Myocyte (in vitro differentiated cells): Measurements from ENCODE around the gene NOL4. TPM values are rescaled to one million over a fixed set of nuclear protein-coding genes. Genes with fewer than 3 reads are reported as not detected.
"Not testable (repeated sequence)": the region's sequence is repeated elsewhere in the genome, so short reads cannot be mapped to it uniquely, and the experiment has no call there.

Experiments
- DNase-seq: peaks from one replicate; pipeline ENCODE4 v3.0.0-alpha.2; 2012; ENCODE audit warnings: low read depth
- polyA plus RNA-seq: library from polyadenylated mRNA; unstranded; fragments of >200 nt; gene quantifications from one replicate; pipeline ENCODE4 v1.2.1, GENCODE V29; 2012; ENCODE audit warnings: missing spikeins
- total RNA-seq: library from RNA; depleted of rRNA; stranded (reverse); fragments of >200 nt; gene quantifications from 2 replicates; pipeline ENCODE4 v1.2.3, GENCODE V29; 2014

The NOL4 gene
- not detected in 2 replicates for total RNA-seq
- not detected for polyA plus RNA-seq

GRCh38 chr18:34224423-34225217, at the start of gene NOL4:
TSS of gene NOL4 (minus strand) at chr18:34224913. CDS start at chr18:34223253, 1,660 bp downstream.
- no peak for DNase-seq

- DNase-seq: not testable (repeated sequence)
Measured at GRCh38 chr18:34266029-34266428, 41.3 kb upstream of the NOL4 start.

GRCh38 chr18:34261865-34262780, 37.4 kb upstream of the NOL4 start:
- no peak for DNase-seq

- no peak for DNase-seq
Measured at GRCh38 chr18:34258176-34258575, 33.5 kb upstream of the NOL4 start.

- no peak for DNase-seq
Measured at GRCh38 chr18:34251919-34252318, 27.2 kb upstream of the NOL4 start.

GRCh38 chr18:34248727-34249126, 24.0 kb upstream of the NOL4 start:
- DNase-seq: no peak

GRCh38 chr18:34242739-34243138, 18.0 kb upstream of the NOL4 start:
- DNase-seq: no peak

GRCh38 chr18:34233781-34234388, 9.2 kb upstream of the NOL4 start:
- DNase-seq: not testable (repeated sequence)

GRCh38 chr18:34225218-34225553, 473 bp upstream of the NOL4 start:
- DNase-seq: no peak

- DNase-seq: no peak
Measured at GRCh38 chr18:34223893-34224422, 755 bp downstream of the NOL4 start.

- no peak for DNase-seq
Measured at GRCh38 chr18:34223164-34223892, 1.4 kb downstream of the NOL4 start.

GRCh38 chr18:34222307-34223163, 2.2 kb downstream of the NOL4 start:
- DNase-seq: no peak

- DNase-seq: no peak
Measured at GRCh38 chr18:34221971-34222306, 2.8 kb downstream of the NOL4 start.

- DNase-seq: no peak
Measured at GRCh38 chr18:34220081-34220815, 4.5 kb downstream of the NOL4 start.

- no peak for DNase-seq
Measured at GRCh38 chr18:34219651-34220050, 5.1 kb downstream of the NOL4 start.

GRCh38 chr18:34212511-34212910, 12.2 kb downstream of the NOL4 start:
- no peak for DNase-seq

GRCh38 chr18:34207344-34207851, 17.3 kb downstream of the NOL4 start:
- no peak for DNase-seq

GRCh38 chr18:34203866-34204265, 20.8 kb downstream of the NOL4 start:
- DNase-seq: no peak

- DNase-seq: no peak
Measured at GRCh38 chr18:34196256-34196655, 28.5 kb downstream of the NOL4 start.
